Measurements from ENCODE around the gene FBXL4. TPM values are rescaled to one million over a fixed set of nuclear protein-coding genes. Genes with fewer than 3 reads are reported as not detected.

The FBXL4 gene
- total RNA-seq, 4 donors from 2014 or later, result 14.7 to 18.4 (median 17.3) TPM

GRCh38 chr6:98877250-98877649 is 70.5 kb downstream of the FBXL4 start:
- no peak for DNase-seq (ENCODE audit: low spot score in 2 of 2)
- no peak for TF ChIP-seq POLR2A (IDR thresholded peaks at IDR 0.05)
- TF ChIP-seq, protein P1, sequence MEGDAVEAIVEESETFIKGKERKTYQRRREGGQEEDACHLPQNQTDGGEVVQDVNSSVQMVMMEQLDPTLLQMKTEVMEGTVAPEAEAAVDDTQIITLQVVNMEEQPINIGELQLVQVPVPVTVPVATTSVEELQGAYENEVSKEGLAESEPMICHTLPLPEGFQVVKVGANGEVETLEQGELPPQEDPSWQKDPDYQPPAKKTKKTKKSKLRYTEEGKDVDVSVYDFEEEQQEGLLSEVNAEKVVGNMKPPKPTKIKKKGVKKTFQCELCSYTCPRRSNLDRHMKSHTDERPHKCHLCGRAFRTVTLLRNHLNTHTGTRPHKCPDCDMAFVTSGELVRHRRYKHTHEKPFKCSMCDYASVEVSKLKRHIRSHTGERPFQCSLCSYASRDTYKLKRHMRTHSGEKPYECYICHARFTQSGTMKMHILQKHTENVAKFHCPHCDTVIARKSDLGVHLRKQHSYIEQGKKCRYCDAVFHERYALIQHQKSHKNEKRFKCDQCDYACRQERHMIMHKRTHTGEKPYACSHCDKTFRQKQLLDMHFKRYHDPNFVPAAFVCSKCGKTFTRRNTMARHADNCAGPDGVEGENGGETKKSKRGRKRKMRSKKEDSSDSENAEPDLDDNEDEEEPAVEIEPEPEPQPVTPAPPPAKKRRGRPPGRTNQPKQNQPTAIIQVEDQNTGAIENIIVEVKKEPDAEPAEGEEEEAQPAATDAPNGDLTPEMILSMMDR (IDR thresholded peaks at IDR 0.05), result no peak
- intact Hi-C loops (cut with DNase I; ENCODE audit: low total_unique reads), result no loop called here
- no peak overlapping the region for H3K4me3 ChIP-seq (ENCODE audit: low read depth, poor library complexity, severe bottlenecking)
- 0 to 76% methylated on average over 1 of the region's 1 CpG for WGBS, 2 donors

DNA sequence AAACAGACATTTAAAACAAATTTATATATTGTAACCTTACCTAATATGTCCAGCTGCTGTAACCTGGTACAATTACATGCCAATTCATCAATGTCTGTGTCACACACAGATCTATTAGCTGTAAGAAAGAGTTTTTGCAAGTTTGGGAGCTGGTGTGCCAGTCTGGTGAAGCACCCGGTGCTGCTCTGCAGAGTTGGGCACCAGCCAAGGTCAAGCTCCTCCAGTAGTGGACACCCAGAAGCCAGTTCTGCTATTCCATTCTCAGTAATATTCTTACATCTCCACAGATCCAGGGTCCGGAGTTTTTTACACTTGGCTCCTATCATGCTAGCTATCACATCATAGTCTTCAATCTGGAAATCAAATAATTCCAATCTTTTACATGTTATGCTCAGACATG is 72.4 kb downstream of the FBXL4 start:
- DNase-seq (ENCODE audit: low spot score in 2 of 2), result no peak
- H3K4me3 ChIP-seq (ENCODE audit: low read depth, poor library complexity, severe bottlenecking), result no peak overlapping the region
- WGBS, 2 donors, result 91% methylated on average over 2 of the region's 2 CpGs
- TF ChIP-seq POLR2A (IDR thresholded peaks at IDR 0.05), result no peak
- TF ChIP-seq, protein P1 (IDR thresholded peaks at IDR 0.05), result no peak
- intact Hi-C loops (cut with DNase I; ENCODE audit: low total_unique reads), result no loop called here

DNA sequence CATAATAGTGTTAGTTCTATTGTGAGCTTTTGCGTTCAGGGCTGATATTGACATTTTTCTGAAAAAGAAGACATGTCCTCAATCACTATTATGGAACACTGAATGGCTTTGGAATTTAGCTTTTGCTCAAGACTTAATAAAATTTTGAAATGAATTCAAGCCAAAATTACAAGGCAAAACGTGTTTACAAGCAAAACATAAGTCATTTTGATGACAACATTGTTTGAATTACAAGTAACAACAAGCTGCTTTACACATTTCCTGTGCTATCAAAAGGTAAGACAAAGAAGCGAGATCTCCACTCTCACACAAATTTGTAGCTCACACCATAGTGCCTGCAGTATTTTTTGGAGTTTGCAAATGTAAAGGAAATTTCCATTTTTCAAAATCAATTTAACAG is 75.9 kb downstream of the FBXL4 start:
- intact Hi-C loops (cut with DNase I; ENCODE audit: low total_unique reads), result no loop called here
- no peak for DNase-seq (ENCODE audit: low spot score in 2 of 2)
- H3K4me3 ChIP-seq (ENCODE audit: low read depth, poor library complexity, severe bottlenecking), result no peak overlapping the region
- WGBS, 2 donors, result 70 to 72% methylated on average over 3 of the region's 3 CpGs
- no peak for TF ChIP-seq POLR2A (IDR thresholded peaks at IDR 0.05)
- TF ChIP-seq, protein P1 (IDR thresholded peaks at IDR 0.05), result no peak

DNA sequence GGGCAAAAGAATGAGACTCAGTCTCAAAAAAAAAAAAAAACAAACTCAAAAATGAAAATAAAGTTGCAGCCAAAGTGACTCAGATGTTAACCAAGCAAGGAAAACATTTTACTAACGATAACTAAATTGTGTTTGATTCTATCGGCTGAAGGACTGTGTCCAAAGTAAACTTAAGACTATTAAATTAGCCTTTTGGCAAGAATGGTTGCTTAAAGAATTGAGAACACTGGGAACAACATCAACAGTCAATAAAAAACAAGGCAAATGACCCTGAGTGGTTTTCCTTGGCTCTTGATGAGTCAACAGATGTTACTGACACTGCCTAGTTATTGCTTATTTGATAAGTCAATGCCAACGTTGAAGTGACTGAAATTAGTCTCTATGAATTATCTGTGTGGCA is 76.7 kb downstream of the FBXL4 start:
- intact Hi-C loops (cut with DNase I; ENCODE audit: low total_unique reads), result no loop called here
- H3K4me3 ChIP-seq (ENCODE audit: low read depth, poor library complexity, severe bottlenecking), result no peak overlapping the region
- TF ChIP-seq, protein P1 (IDR thresholded peaks at IDR 0.05), result no peak
- no peak for TF ChIP-seq POLR2A (IDR thresholded peaks at IDR 0.05)
- WGBS, 2 donors, result 31 to 42% methylated on average over 3 of the region's 3 CpGs
- DNase-seq (ENCODE audit: low spot score in 2 of 2), result no peak

DNA sequence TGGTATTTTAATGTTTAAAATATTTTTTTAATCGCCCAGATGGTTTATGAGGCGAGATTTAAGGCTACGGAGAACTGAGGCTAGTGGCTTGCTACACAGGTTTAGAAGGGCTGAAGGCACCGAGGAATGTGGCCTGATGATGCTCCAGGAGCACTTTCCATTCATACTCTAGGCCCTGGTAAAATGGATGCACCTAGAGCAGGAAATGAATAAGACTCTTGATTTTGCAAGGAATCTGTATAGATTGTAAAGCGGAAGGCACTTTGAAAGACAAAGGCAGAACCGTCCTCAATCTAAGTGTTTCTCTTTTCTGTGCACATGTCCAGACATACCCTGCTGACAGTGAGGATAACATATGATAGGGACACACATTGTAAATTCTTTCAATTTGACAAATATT is 83.2 kb downstream of the FBXL4 start:
- TF ChIP-seq POLR2A (IDR thresholded peaks at IDR 0.05), result no peak
- TF ChIP-seq, protein P1 (IDR thresholded peaks at IDR 0.05), result no peak
- intact Hi-C loops (cut with DNase I; ENCODE audit: low total_unique reads), result no loop called here
- WGBS, 2 donors, result 95 to 98% methylated on average over 6 of the region's 6 CpGs
- no peak for DNase-seq (ENCODE audit: low spot score in 2 of 2)
- H3K4me3 ChIP-seq (ENCODE audit: low read depth, poor library complexity, severe bottlenecking), result no peak overlapping the region

DNA sequence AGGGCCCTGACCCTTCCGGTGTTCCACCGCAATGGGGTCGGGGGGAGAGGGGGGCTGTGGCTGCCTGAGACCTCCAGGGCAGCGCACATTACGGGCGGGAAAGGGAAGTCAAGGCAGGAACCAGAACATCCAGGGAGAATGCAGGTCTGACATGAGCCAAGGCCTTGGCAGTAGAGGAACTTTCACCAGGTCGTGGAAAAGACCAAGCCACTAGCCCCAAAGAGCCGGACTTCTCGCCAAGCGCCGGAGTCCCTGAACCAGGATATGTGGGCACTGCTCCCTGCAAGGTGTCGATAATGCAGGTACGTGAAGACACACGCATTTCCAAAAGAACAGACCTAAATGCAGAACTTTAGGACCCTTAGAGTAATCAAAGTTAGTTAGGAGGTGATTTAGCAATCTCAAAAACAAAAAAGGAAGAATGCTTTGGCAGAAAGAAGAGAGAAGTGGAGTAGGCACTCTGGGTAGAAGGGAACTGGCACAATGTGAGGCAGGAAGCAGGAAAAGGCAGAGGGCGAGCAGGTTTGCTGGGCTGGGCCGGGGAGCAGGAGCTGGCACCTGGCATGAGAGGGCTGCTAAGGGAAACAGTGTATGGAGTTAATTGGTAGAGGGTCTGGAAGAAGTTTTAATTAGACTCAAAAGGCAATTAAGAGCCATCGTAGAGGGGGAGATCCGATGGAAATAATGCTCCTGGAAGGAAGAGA is 99.1 kb downstream of the FBXL4 start:
- DNase-seq (ENCODE audit: low spot score in 2 of 2), result no peak
- intact Hi-C loops (cut with DNase I; ENCODE audit: low total_unique reads), result loop anchor here (10.0 kb wide), 1 partner anchor 1354 kb away; no protein-coding TSS in a partner anchor
- WGBS, 2 donors, result 57% methylated on average over 15 to 18 of the region's 18 CpGs
- TF ChIP-seq, protein P1 (IDR thresholded peaks at IDR 0.05), result no peak
- TF ChIP-seq POLR2A (IDR thresholded peaks at IDR 0.05), result no peak
- H3K4me3 ChIP-seq (ENCODE audit: low read depth, poor library complexity, severe bottlenecking), result no peak overlapping the region

Data from lower leg skin (tissue), 4 donors.